Measurements from ENCODE around the gene PSENEN.
"Not testable (repeated sequence)": the region's sequence is repeated elsewhere in the genome, so short reads cannot be mapped to it uniquely, and the experiment has no call there.

Gene PSENEN

GRCh38 chr19:35720163-35720524 is 25.3 kb upstream of the PSENEN start:
- no peak for DNase-seq (ENCODE audit: extremely low read depth, low read depth)
- no peak for TF ChIP-seq CTCF (IDR thresholded peaks at IDR 0.05; ENCODE audit: low read depth, low read length)

- no peak for DNase-seq (ENCODE audit: extremely low read depth, low read depth)
- TF ChIP-seq CTCF (IDR thresholded peaks at IDR 0.05; ENCODE audit: low read depth, low read length), result no peak
Observed at GRCh38 chr19:35720648-35721047, 24.8 kb upstream of the PSENEN start.

- TF ChIP-seq CTCF (IDR thresholded peaks at IDR 0.05; ENCODE audit: low read depth, low read length), result no peak
- DNase-seq (ENCODE audit: extremely low read depth, low read depth), result no peak
Observed at GRCh38 chr19:35721374-35721773, 24.1 kb upstream of the PSENEN start.

- TF ChIP-seq CTCF (IDR thresholded peaks at IDR 0.05; ENCODE audit: low read depth, low read length), result no peak
- no peak for DNase-seq (ENCODE audit: extremely low read depth, low read depth)
Observed at GRCh38 chr19:35722461-35722860, 23.0 kb upstream of the PSENEN start.

- no peak for DNase-seq (ENCODE audit: extremely low read depth, low read depth)
- TF ChIP-seq CTCF (IDR thresholded peaks at IDR 0.05; ENCODE audit: low read depth, low read length), result no peak
Observed at GRCh38 chr19:35722897-35723296, 22.6 kb upstream of the PSENEN start.

GRCh38 chr19:35723671-35724070 is 21.8 kb upstream of the PSENEN start:
- no peak for DNase-seq (ENCODE audit: extremely low read depth, low read depth)
- TF ChIP-seq CTCF (IDR thresholded peaks at IDR 0.05; ENCODE audit: low read depth, low read length), result no peak

GRCh38 chr19:35724132-35724531 is 21.3 kb upstream of the PSENEN start:
- not testable (repeated sequence) for DNase-seq (ENCODE audit: extremely low read depth, low read depth)

GRCh38 chr19:35724560-35724959 is 20.9 kb upstream of the PSENEN start:
- TF ChIP-seq CTCF (IDR thresholded peaks at IDR 0.05; ENCODE audit: low read depth, low read length), result no peak
- DNase-seq (ENCODE audit: extremely low read depth, low read depth), result no peak
